Measurements from ENCODE around the gene PEX19. TPM values are rescaled to one million over a fixed set of nuclear protein-coding genes. Genes with fewer than 3 reads are reported as not detected.

Gene PEX19
- total RNA-seq = 129 and 172 TPM in 2 replicates
- polyA plus RNA-seq = 82.5 and 125 TPM in 2 replicates

GRCh38 chr1:160284782-160285344 lies at the start of gene PEX19:
PEX19 (minus strand) TSS chr1:160285133; CDS start chr1:160285124, 9 bp downstream.
- peak; percentile 94 to 97 for DNase-seq (ENCODE audit: low read depth in 1 of 2, low spot score in 1 of 2)
- no peaks in the 10 kb centered on the region for H3K4me1 ChIP-seq (ENCODE audit: low read depth)
- H3K4me3 ChIP-seq = peak within 1 kb of the TSS; percentile 89
- H3K36me3 ChIP-seq = peaks cover 20% of the 10 kb centered on the region
- no peaks in the 10 kb centered on the region for H3K27me3 ChIP-seq
- TF ChIP-seq CTCF (IDR thresholded peaks at IDR 0.05; ENCODE audit: low read depth, low read length) = no peak
- H3K9me3 ChIP-seq (ENCODE audit: low read depth) = no peaks in the 10 kb centered on the region
- peak within 1 kb of the TSS; percentile 90 for H3K27ac ChIP-seq

GRCh38 chr1:160332516-160332915 lies 47.6 kb upstream of the PEX19 start:
- no peaks in the 10 kb centered on the region for H3K9me3 ChIP-seq (ENCODE audit: low read depth)
- no peak for DNase-seq (ENCODE audit: low read depth in 1 of 2, low spot score in 1 of 2)
- no peak for TF ChIP-seq CTCF (IDR thresholded peaks at IDR 0.05; ENCODE audit: low read depth, low read length)
- no peak overlapping the region for H3K27ac ChIP-seq
- no peaks in the 10 kb centered on the region for H3K27me3 ChIP-seq
- H3K4me1 ChIP-seq (ENCODE audit: low read depth) = no peaks in the 10 kb centered on the region
- H3K4me3 ChIP-seq = no peak overlapping the region
- H3K36me3 ChIP-seq = peaks cover 76% of the 10 kb centered on the region

- Histone ChIP-seq H3K9me3 (ENCODE audit: low read depth) (no peaks in the 10 kb centered on the region), H3K27me3 (no peaks in the 10 kb centered on the region), H3K4me3 (no peak overlapping the region), H3K36me3 (peaks cover 79% of the 10 kb centered on the region), H3K27ac (no peak overlapping the region), H3K4me1 (ENCODE audit: low read depth) (no peaks in the 10 kb centered on the region)
- DNase-seq (ENCODE audit: low read depth in 1 of 2, low spot score in 1 of 2) = no peak
- TF ChIP-seq CTCF (IDR thresholded peaks at IDR 0.05; ENCODE audit: low read depth, low read length) = no peak
Observed at GRCh38 chr1:160330119-160330518, 45.2 kb upstream of the PEX19 start.

GRCh38 chr1:160328184-160328583 lies 43.3 kb upstream of the PEX19 start:
- Histone ChIP-seq H3K36me3 (peaks cover 74% of the 10 kb centered on the region), H3K4me3 (no peak overlapping the region), H3K27me3 (no peaks in the 10 kb centered on the region), H3K9me3 (ENCODE audit: low read depth) (no peaks in the 10 kb centered on the region), H3K4me1 (ENCODE audit: low read depth) (no peaks in the 10 kb centered on the region), H3K27ac (no peak overlapping the region)
- DNase-seq (ENCODE audit: low read depth in 1 of 2, low spot score in 1 of 2) = no peak
- TF ChIP-seq CTCF (IDR thresholded peaks at IDR 0.05; ENCODE audit: low read depth, low read length) = no peak

- Histone ChIP-seq H3K4me1 (ENCODE audit: low read depth) (no peaks in the 10 kb centered on the region), H3K4me3 (no peak overlapping the region), H3K9me3 (ENCODE audit: low read depth) (no peaks in the 10 kb centered on the region), H3K27me3 (no peaks in the 10 kb centered on the region), H3K36me3 (peaks cover 64% of the 10 kb centered on the region), H3K27ac (no peak overlapping the region)
- no peak for DNase-seq (ENCODE audit: low read depth in 1 of 2, low spot score in 1 of 2)
- no peak for TF ChIP-seq CTCF (IDR thresholded peaks at IDR 0.05; ENCODE audit: low read depth, low read length)
Observed at GRCh38 chr1:160326418-160326817, 41.5 kb upstream of the PEX19 start.
